ENCODE results near the gene FAM131C.

GRCh38 chr1:16073490-16074119 lies at the start of gene FAM131C:
- TF ChIP-seq CTCF (IDR thresholded peaks at IDR 0.05; ENCODE audit: low read depth, low read length) (no peak; the same call in 1 of the 2 replicates), EZH2phosphoT487 (IDR thresholded peaks at IDR 0.05; ENCODE audit: low read depth) (no peak)

Measured in OCI-LY3 (cell line).